HG02610 (cell line): ENCODE results near the gene ACOT7.
"Not testable (repeated sequence)": the region's sequence is repeated elsewhere in the genome, so short reads cannot be mapped to it uniquely, and the experiment has no call there.

ENCODE experiments used
- ATAC-seq: cut with Tn5 transposase; IDR thresholded peaks from one replicate; pipeline ENCODE4 v1.9.1; 2021; ENCODE audit warnings: mild to moderate bottlenecking, moderate library complexity; ENCODE audit not compliant: unreplicated experiment

Gene ACOT7, protein sequence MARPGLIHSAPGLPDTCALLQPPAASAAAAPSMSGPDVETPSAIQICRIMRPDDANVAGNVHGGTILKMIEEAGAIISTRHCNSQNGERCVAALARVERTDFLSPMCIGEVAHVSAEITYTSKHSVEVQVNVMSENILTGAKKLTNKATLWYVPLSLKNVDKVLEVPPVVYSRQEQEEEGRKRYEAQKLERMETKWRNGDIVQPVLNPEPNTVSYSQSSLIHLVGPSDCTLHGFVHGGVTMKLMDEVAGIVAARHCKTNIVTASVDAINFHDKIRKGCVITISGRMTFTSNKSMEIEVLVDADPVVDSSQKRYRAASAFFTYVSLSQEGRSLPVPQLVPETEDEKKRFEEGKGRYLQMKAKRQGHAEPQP

DNA sequence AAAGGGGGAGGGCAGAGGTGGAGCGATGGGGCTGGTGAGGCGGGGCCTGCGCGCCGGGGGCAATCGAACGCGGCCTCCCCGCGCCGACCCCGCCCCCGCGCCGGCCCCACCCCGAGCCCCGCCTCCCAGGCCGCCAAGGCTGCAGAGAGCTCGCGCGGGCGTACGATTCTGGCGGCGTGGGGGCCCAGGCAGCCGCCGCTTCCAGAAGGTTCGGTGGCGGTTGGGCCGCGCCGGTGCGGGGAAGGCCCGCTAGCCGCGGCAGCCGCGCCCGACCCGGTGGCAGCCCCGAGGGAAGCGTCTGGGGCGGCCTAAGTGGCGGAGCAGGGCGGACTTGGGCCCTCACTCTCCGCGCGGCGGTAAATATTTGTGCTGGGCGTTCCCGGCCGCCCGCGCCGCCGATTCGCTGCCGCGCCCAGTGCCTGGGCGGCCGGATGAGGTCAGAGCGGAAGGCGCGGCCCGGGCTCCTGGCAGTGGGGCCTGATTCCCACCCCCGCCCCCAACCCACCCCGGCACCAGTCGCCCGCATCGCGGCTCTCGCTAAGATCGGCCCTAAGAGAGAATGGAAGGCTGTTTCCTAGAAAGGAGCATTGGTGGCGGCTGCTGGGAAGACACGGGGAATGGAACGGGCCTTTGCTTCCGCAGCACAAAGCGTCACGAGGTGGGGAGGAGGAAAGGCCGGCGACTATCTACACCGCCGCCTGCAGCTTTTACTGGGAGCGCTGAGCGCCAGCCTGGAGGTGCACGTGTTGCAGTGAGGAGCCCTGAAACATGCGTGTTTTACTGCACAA is at the start of gene ACOT7:
Gene ACOT7 (minus strand): TSS at position 368 of the 788 bp plus-strand sequence. CDS start 368 bp downstream, outside the sequence.
- peak; percentile 82 for ATAC-seq

- ATAC-seq = no peak
Measured at GRCh38 chr1:6441586-6441985, 48.0 kb upstream of the ACOT7 start.

DNA sequence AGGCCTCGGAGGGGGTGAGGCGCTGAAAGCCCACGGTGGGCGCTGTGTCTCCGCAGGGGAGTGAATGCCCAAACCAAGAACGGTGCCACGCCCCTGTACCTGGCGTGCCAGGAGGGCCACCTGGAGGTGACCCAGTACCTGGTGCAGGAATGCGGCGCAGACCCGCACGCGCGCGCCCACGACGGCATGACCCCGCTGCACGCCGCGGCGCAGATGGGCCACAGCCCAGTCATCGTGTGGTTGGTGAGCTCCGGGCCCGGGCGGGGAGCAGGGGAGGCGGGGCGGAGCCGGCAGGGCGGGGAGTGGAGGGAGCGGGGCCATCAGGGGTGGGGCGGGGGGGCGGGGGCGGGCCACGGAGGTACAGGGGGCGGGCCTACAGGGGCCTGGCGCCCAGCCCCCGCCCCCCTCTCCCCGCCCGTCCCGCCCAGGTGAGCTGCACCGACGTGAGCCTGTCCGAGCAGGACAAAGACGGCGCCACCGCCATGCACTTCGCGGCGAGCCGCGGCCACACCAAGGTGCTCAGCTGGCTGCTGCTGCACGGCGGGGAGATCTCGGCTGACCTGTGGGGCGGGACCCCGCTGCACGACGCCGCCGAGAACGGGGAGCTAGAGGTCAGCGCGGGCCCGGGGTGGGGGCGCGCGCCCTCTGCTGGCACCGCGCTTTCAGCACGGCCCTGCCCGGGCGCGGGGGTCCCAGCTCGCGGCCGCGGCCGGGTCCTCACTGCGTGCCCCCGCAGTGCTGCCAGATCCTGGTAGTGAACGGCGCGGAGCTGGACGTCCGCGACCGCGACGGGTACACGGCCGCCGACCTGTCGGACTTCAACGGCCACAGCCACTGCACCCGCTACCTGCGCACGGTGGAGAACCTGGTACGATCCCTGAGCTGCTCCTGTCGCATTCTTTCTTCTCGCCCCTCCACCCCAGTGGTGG is 46.9 kb upstream of the ACOT7 start:
- no peak for ATAC-seq

GRCh38 chr1:6438047-6438525 is 44.5 kb upstream of the ACOT7 start:
- no peak for ATAC-seq

DNA sequence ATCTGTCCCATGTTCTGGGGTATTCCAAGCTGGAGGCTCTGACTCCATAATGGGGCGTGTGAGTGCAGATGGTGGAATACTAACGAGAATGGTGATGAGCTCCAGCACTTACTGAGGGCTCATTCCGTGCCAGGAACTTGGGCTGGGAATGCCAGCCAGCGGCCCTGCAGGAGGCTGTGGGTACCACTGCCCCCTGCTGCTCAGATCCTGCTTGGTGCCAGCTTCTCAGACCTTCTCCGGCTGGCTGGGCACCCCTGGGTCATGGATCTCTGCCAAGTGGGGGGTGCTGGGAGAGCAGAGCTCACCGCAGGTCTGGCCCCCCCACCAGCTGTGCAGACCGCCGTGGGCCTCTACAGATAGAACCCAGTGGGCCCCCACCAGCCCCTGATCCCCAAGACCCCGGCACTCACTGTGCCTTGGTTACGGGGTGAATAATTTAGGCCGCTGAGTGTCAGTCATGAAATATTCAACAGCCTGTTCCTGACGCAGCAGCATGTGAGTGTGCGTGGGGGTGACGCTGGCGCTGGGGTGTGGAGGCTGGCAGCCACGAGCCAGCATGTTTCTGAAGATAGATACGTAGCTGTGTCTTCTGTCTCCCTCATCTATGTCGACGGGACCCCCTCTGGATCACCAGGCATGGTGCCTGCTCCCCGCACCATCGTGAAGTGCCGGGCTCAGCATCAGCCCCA is 43.6 kb upstream of the ACOT7 start:
- not testable (repeated sequence) for ATAC-seq

DNA sequence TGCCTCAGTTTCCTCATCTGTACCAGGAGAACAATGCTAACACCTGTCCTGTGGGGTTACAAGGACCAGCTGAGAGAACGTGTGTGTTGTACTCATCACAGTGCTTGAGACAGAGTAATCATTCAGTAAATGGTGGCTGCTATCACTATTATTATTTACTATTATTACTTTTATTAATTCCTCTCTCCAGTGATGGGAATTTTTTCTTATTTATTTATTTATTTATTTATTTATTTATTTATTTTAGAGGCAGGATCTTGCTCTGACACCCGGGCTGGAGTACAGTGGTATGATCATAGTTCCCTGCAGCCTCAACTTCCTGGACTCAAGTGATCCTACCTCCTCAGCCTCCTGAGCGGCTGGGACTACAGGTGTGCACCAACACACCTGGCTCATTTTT is 42.7 kb upstream of the ACOT7 start:
- not testable (repeated sequence) for ATAC-seq

GRCh38 chr1:6435547-6435946 is 42.0 kb upstream of the ACOT7 start:
- no peak for ATAC-seq

DNA sequence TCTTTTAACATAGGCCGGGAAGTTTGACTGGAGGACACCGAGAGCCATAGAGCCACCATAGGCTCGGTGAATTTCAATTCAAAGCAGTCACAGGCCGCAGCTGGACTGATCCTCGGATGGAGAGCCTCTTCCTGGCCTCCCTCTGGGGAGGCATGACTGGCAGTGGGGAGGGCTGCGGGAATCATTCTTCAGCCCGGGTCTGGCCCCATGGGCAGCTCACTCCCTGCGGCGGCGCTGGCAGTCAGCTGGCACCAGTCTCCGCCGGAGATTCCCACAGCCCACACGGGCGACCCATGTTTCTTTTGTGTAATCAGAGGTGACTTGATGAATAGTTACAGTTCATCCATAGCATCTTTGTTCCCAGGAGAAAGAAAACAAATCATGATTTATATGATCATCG is 41.6 kb upstream of the ACOT7 start:
- no peak for ATAC-seq

DNA sequence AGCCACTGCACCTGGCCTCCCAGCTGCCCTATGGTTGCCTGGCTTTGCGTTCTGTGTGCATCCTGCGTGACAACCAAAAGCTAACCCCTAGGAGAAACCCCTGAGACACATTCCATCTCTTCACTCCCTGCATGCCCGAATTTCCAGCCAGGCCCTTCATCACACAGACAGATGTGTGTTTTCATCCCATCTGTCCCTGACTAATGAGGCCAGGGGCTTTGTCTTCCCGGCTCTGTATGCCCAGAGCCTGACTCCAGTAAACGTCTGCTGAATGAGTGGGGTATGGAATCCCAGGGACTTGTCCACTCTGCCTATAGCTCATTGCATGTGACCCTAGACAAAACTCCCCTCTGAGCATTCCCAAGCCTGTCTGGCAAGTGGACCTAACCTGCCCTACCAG is 40.6 kb upstream of the ACOT7 start:
- no peak for ATAC-seq

DNA sequence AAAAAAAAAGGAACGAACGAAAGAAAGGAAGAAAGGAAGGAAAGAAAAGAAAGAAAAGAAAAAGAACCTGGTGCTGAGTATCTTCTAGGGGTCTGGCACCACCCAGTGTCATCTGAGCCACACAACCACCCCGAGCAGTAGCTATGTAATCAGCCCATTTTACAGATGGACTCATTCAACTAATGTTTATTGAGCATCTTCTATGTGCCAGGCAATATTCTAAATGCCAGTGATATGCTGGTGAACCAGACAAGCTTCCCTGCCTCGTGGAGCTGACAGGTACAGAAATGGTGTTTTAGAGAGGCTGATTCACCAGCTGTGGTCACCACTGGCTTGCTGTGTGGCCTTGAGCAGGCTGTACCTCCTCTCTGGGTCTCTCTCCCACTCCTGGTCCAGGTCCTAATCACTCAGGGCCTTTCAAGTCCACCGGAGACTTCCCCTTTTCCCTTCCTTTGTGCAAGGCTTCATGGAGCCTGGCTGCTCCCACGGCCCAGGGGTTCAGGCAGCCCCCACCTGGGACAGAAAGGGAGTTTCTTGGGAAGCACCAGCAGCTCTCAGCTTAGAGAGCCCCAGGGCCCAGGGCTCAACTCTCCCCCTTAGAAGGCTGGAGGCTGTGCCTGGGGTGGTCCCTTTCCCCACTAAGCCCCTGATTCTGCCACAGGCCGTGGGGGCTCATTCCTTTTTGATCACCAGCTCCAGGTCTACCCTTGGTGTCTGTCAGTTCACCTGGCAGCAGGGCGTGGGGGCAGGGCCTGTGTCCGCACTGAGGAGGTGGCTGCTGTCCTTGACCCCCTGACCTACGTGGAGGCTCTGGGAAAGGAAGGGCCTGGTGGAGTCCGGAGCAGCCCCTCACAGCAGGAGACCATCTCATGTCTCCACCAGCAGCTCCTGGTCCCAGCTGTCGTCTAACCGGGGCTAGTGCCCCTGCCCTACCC is 38.3 kb upstream of the ACOT7 start:
- not testable (repeated sequence) for ATAC-seq

DNA sequence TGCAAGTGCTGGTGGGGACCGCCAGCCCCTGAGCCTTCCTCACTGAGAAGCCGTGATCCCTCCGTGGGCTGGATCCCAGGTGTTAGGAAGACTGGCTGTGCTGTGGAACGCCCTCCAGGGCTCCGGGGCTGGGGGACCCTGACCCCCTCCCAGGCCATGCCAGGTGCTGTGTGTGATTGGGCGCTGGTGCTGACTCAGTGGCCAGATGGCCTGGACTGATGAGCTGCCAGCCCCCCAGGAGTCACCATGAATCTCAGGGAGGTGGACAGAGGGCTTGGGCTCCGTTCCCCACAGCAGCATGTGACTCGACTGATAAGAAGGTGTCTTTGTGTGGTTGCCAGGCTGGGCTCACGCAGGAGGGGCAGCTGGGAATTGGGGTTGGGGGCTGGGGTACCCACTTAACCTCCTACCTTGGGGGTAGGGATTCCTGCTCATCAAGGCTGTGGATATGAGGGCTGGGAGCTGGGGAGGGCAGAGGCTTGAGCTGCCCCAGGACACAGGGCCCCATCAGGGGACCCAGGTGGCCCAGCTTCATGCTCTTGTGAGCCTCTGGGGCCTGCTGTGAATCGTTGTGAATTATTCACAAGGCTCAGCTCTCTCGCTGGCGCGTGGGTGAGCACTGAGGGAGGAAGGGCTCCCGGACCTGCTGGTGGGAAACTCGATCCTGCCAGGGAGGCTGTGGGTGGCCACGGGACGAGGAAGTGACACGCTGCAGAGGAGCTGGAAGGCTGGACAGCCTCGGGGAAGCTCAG is 36.3 kb upstream of the ACOT7 start:
- ATAC-seq = not testable (repeated sequence)

DNA sequence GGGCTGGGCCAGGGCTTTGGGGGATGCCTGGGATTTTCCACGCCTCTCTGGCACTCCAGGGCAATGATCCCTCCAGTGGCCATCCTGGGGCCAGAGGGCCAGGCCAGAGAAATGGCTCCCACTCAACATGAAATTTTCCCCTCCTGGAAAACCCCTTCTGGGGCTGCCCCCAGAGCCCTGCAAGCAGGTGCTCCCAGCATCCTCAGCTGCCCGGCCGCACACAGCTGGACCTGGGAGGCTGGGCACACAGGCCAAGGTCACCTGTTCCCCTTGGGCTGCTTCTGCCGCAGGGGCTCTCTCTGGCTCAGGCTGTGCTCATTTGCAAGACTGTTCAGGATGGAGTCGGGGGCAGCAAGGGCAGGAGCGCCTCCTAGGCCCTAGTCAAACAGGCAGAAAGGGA is 34.9 kb upstream of the ACOT7 start:
- ATAC-seq = not testable (repeated sequence)

- ATAC-seq = no peak
Measured at GRCh38 chr1:6427441-6428390, 34.1 kb upstream of the ACOT7 start.

DNA sequence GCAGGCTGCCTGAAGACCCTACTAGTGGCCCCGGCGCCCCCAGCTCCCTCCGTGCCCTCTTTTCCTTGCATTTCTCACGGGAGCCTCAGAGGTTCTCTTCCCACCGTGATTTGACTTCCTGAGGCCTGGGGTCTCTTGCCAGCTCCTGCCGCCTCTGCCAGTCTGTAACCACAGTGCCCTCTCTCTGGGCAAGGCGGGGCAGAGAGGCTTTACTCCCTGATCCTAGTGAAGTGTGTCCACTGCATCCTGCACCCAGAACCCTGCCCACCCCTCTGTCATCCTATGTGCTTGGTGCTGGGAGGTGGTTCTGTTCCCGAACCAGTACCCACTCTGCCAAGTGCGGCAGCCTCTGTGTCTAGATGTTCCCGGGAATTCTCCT is 33.4 kb upstream of the ACOT7 start:
- no peak for ATAC-seq

DNA sequence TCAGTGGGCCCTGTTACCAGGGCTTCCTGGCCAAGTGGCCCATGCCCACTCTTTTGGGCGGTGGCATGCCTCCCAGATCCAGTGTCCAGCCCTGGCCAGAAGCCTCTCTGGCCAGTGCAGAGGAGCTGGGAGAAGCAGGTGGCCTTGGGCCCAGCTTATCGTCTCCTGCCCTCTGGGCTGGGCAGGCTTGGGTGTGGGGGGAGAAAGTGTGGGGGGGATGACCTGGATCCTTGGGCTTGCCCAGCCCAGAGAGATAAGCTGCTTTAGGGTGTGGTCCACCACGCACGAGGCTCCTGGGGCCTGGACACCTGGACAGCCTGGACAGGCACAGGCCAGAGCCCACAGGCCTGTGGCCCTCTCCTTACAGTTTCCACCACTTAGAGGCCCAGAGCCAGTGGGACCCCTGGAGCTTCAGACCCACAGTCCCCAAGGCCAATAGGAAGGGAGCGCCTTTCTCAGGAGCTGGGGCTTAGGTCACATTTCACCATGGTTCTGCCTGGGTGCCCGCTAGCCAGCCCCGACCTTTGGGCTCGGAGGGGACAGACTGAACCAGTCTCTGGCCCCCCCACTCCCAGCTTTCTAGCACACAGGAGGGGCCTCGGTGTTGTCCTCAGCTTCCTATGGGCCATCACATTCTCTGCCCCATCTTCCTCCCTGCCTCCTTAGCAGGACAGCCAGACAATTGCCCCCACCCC is 32.9 kb upstream of the ACOT7 start:
- ATAC-seq = no peak

GRCh38 chr1:6425658-6426057 is 32.1 kb upstream of the ACOT7 start:
- no peak for ATAC-seq
